SK-N-SH treated with all-trans-retinoic acid at 6 μM for 48 hours (cell line): ENCODE data around the gene OBSCN.

ENCODE experiments used
- ATAC-seq: fragments of 200-7000 bp; cut with Tn5 transposase; 3 replicates; pipeline ENCODE4 v1.9.1; 2020; ENCODE audit warnings: mild to moderate bottlenecking, moderate library complexity
- ARNTL ChIP-seq: fragments of 450-650 bp; formaldehyde crosslinking; IDR thresholded peaks from 2 replicates; pipeline ENCODE4 v1.5.0; 2020; ENCODE audit warnings: low read depth, mild to moderate bottlenecking, moderate library complexity, borderline replicate concordance
- BACH2 ChIP-seq: fragments of 250-450 bp; sonication (Bioruptor Pico); IDR thresholded peaks from 2 replicates; pipeline ENCODE4 v1.9.0; 2021; ENCODE audit warnings: mild to moderate bottlenecking, borderline replicate concordance
- CREB5 ChIP-seq: fragments of 250-450 bp; sonication (Bioruptor Pico); IDR thresholded peaks from 2 replicates; pipeline ENCODE4 v1.5.1; 2020; ENCODE audit warnings: low read depth, mild to moderate bottlenecking, moderate library complexity
- CSDC2 ChIP-seq: fragments of 250-450 bp; sonication (Bioruptor Pico); IDR thresholded peaks from 2 replicates; pipeline ENCODE4 v1.5.0; 2020; ENCODE audit warnings: mild to moderate bottlenecking, moderate library complexity
- ESRRG ChIP-seq: fragments of 250-450 bp; sonication (Bioruptor Pico); IDR thresholded peaks from 2 replicates; pipeline ENCODE4 v1.6.1; 2021; ENCODE audit warnings: mild to moderate bottlenecking
- GLIS3 ChIP-seq: fragments of 250-450 bp; sonication (Bioruptor Pico); IDR thresholded peaks from 2 replicates; pipeline ENCODE4 v1.5.0; 2020; ENCODE audit warnings: mild to moderate bottlenecking, moderate library complexity
- ISL1 ChIP-seq: fragments of 250-450 bp; sonication (Bioruptor Pico); IDR thresholded peaks from 2 replicates; pipeline ENCODE4 v2.1.2; 2022; ENCODE audit warnings: mild to moderate bottlenecking, moderate library complexity
- OSR1 ChIP-seq: fragments of 250-450 bp; sonication (Bioruptor Pico); IDR thresholded peaks from 2 replicates; pipeline ENCODE4 v1.8.0; 2022; ENCODE audit warnings: moderate library complexity, mild to moderate bottlenecking, inconsistent platforms
- PPARA ChIP-seq: fragments of 250-450 bp; sonication (Bioruptor Pico); IDR thresholded peaks from 2 replicates; pipeline ENCODE4 v1.5.0; 2020; ENCODE audit warnings: mild to moderate bottlenecking, borderline replicate concordance
- RARB ChIP-seq: fragments of 250-450 bp; sonication (Bioruptor Pico); IDR thresholded peaks from 2 replicates; pipeline ENCODE4 v1.8.0; 2021; ENCODE audit warnings: mild to moderate bottlenecking, moderate library complexity
- SNAI2 ChIP-seq: fragments of 250-450 bp; sonication (Bioruptor Pico); IDR thresholded peaks from 2 replicates; pipeline ENCODE4 v1.5.0; 2020; ENCODE audit warnings: mild to moderate bottlenecking, moderate library complexity
- TCF4 ChIP-seq: fragments of 250-450 bp; sonication (Bioruptor Pico); IDR thresholded peaks from 2 replicates; pipeline ENCODE4 v1.8.0; 2021; ENCODE audit warnings: mild to moderate bottlenecking, moderate library complexity, borderline replicate concordance
- TOX ChIP-seq: fragments of 250-450 bp; sonication (Bioruptor Pico); IDR thresholded peaks from 2 replicates; pipeline ENCODE4 v1.8.0; 2021; ENCODE audit warnings: mild to moderate bottlenecking, moderate library complexity, borderline replicate concordance
- TSHZ2 ChIP-seq: fragments of 250-450 bp; sonication (Bioruptor Pico); IDR thresholded peaks from 2 replicates; pipeline ENCODE4 v1.5.0; 2020; ENCODE audit warnings: mild to moderate bottlenecking, moderate library complexity
- ZC3H10 ChIP-seq: fragments of 250-450 bp; sonication (Bioruptor Pico); IDR thresholded peaks from 2 replicates; pipeline ENCODE4 v1.5.1; 2021; ENCODE audit warnings: mild to moderate bottlenecking, moderate library complexity
- ZFP3 ChIP-seq: fragments of 250-450 bp; sonication (Bioruptor Pico); IDR thresholded peaks from 2 replicates; pipeline ENCODE4 v1.5.0; 2020; ENCODE audit warnings: mild to moderate bottlenecking, moderate library complexity
- ZFP30 ChIP-seq: fragments of 450-650 bp; formaldehyde crosslinking; IDR thresholded peaks from 2 replicates; pipeline ENCODE4 v1.5.0; 2022; ENCODE audit warnings: mild to moderate bottlenecking, moderate library complexity
- ZNF70 ChIP-seq: fragments of 450-650 bp; formaldehyde crosslinking; IDR thresholded peaks from 2 replicates; pipeline ENCODE4 v1.5.0; 2020; ENCODE audit warnings: mild to moderate bottlenecking, moderate library complexity
- ZNF8 ChIP-seq: fragments of 450-650 bp; formaldehyde crosslinking; IDR thresholded peaks from 2 replicates; pipeline ENCODE4 v1.5.0; 2020; ENCODE audit warnings: mild to moderate bottlenecking, moderate library complexity
- TF ChIP-seq, protein P1 (sequence below): fragments of 250-450 bp; sonication (Bioruptor Pico); IDR thresholded peaks from 2 replicates; pipeline ENCODE4 v1.8.0; 2020; ENCODE audit warnings: mild to moderate bottlenecking, moderate library complexity, borderline replicate concordance
- TF ChIP-seq, protein P2 (sequence below): fragments of 250-450 bp; sonication (Bioruptor Pico); IDR thresholded peaks from 2 replicates; pipeline ENCODE4 v1.8.0; 2021; ENCODE audit warnings: low read depth, mild to moderate bottlenecking, moderate library complexity, borderline replicate concordance

OBSCN gene

DNA sequence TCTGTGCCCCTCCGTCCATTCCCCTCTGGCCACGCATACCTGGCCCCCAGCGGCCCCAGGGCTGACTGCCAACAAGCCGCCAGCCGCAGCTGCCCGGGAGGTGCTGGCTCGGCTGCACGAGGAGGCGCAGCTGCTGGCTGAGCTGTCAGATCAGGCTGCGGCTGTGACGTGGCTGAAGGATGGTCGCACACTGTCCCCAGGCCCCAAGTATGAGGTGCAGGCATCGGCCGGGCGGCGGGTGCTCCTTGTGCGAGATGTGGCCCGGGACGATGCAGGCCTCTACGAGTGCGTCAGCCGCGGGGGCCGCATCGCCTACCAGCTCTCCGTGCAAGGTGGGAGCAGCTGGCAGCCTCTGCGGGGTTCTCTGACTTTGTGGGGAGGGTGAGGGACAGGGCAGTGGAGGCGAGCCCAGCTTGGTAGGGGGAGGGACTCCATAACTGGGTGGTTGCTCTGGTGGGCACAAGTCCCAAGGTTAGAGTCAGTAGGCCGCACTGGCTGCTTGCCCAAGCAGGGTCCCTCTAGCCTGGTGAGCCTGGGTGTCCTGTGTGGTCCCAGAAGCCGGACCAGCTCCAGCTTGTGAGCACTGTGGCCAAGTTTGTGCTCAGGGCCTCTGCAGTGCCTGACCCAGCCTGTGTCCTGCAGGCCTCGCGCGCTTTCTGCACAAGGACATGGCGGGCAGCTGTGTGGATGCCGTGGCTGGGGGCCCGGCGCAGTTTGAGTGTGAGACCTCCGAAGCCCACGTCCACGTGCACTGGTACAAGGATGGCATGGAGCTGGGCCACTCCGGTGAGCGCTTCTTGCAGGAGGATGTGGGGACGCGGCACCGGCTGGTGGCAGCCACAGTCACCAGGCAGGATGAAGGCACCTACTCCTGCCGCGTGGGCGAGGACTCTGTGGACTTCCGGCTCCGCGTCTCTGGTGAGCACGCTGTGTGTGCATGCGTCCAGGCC lies 8.8 kb downstream of the OBSCN start:
- no peak for TF ChIP-seq TCF4 (CRISPR knock-in tag)
- no peak for TF ChIP-seq ARNTL
- TF ChIP-seq SNAI2 = no peak
- no peak for TF ChIP-seq OSR1 (CRISPR knock-in tag)
- no peak for TF ChIP-seq TSHZ2
- TF ChIP-seq ESRRG = no peak
- TF ChIP-seq ZNF70 (CRISPR knock-in tag) = no peak
- TF ChIP-seq, protein P1, sequence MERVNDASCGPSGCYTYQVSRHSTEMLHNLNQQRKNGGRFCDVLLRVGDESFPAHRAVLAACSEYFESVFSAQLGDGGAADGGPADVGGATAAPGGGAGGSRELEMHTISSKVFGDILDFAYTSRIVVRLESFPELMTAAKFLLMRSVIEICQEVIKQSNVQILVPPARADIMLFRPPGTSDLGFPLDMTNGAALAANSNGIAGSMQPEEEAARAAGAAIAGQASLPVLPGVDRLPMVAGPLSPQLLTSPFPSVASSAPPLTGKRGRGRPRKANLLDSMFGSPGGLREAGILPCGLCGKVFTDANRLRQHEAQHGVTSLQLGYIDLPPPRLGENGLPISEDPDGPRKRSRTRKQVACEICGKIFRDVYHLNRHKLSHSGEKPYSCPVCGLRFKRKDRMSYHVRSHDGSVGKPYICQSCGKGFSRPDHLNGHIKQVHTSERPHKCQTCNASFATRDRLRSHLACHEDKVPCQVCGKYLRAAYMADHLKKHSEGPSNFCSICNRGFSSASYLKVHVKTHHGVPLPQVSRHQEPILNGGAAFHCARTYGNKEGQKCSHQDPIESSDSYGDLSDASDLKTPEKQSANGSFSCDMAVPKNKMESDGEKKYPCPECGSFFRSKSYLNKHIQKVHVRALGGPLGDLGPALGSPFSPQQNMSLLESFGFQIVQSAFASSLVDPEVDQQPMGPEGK (CRISPR knock-in tag) = no peak
- TF ChIP-seq PPARA (CRISPR knock-in tag) = no peak
- no peak for TF ChIP-seq TOX (CRISPR knock-in tag)
- no peak for TF ChIP-seq BACH2 (CRISPR knock-in tag)
- TF ChIP-seq RARB (CRISPR knock-in tag) = no peak
- no peak for TF ChIP-seq CSDC2 (CRISPR knock-in tag)
- no peak for TF ChIP-seq GLIS3
- ATAC-seq = no peak

- TF ChIP-seq ESRRG (no peak), ZFP30 (CRISPR knock-in tag) (no peak), GLIS3 (no peak), SNAI2 (no peak), PPARA (CRISPR knock-in tag) (no peak), OSR1 (CRISPR knock-in tag) (no peak), ZC3H10 (CRISPR knock-in tag) (no peak), ISL1 (no peak)
- ATAC-seq = no peak
Observed at GRCh38 chr1:228217551-228218344, 9.9 kb downstream of the OBSCN start.

- no peak for ATAC-seq
- TF ChIP-seq ZNF70 (CRISPR knock-in tag) (no peak), CREB5 (CRISPR knock-in tag) (no peak), BACH2 (CRISPR knock-in tag) (no peak), SNAI2 (no peak), TSHZ2 (no peak), GLIS3 (no peak), PPARA (CRISPR knock-in tag) (no peak), ZC3H10 (CRISPR knock-in tag) (no peak), CSDC2 (CRISPR knock-in tag) (no peak), TCF4 (CRISPR knock-in tag) (no peak), ESRRG (no peak), RARB (CRISPR knock-in tag) (no peak), ZNF8 (CRISPR knock-in tag) (no peak), OSR1 (CRISPR knock-in tag) (no peak), ZFP3 (CRISPR knock-in tag) (no peak)
- TF ChIP-seq, protein P1 (CRISPR knock-in tag) = no peak
- TF ChIP-seq, protein P2, sequence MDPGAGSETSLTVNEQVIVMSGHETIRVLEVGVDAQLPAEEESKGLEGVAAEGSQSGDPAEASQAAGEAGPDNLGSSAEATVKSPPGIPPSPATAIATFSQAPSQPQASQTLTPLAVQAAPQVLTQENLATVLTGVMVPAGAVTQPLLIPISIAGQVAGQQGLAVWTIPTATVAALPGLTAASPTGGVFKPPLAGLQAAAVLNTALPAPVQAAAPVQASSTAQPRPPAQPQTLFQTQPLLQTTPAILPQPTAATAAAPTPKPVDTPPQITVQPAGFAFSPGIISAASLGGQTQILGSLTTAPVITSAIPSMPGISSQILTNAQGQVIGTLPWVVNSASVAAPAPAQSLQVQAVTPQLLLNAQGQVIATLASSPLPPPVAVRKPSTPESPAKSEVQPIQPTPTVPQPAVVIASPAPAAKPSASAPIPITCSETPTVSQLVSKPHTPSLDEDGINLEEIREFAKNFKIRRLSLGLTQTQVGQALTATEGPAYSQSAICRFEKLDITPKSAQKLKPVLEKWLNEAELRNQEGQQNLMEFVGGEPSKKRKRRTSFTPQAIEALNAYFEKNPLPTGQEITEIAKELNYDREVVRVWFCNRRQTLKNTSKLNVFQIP (CRISPR knock-in tag) = no peak
Observed at GRCh38 chr1:228218513-228219244, 10.8 kb downstream of the OBSCN start.
